Measurements from ENCODE around the gene HAGHL.
"Not testable (repeated sequence)": the region's sequence is repeated elsewhere in the genome, so short reads cannot be mapped to it uniquely, and the experiment has no call there.

The HAGHL gene

GRCh38 chr16:689175-689897, 37.6 kb upstream of the HAGHL start:
- DNase-seq: no peak

DNA sequence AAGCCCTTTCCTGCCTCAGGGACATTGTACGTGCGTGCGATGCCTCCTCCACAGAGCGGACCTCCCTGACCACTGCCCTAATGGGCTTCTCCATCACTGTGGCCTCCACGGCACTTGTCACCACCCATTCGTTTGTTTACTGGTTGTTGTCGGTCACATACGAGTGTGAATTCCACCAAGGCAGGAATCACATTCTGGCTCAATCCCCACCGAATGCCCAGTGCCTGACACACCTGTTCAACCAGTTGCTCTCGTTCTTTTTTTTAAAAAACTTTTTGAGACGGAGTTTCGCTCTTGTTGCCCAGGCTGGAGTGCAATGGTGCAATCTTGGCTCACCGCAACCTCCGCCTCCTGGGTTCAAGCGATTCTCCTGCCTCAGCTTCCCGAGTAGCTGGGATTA, 35.7 kb upstream of the HAGHL start:
- DNase-seq: not testable (repeated sequence)

GRCh38 chr16:692356-693108, 34.4 kb upstream of the HAGHL start:
- no peak for DNase-seq

- no peak for DNase-seq
Measured at GRCh38 chr16:693364-693763, 33.5 kb upstream of the HAGHL start.

- no peak for DNase-seq
Measured at GRCh38 chr16:693766-694165, 33.1 kb upstream of the HAGHL start.

DNA sequence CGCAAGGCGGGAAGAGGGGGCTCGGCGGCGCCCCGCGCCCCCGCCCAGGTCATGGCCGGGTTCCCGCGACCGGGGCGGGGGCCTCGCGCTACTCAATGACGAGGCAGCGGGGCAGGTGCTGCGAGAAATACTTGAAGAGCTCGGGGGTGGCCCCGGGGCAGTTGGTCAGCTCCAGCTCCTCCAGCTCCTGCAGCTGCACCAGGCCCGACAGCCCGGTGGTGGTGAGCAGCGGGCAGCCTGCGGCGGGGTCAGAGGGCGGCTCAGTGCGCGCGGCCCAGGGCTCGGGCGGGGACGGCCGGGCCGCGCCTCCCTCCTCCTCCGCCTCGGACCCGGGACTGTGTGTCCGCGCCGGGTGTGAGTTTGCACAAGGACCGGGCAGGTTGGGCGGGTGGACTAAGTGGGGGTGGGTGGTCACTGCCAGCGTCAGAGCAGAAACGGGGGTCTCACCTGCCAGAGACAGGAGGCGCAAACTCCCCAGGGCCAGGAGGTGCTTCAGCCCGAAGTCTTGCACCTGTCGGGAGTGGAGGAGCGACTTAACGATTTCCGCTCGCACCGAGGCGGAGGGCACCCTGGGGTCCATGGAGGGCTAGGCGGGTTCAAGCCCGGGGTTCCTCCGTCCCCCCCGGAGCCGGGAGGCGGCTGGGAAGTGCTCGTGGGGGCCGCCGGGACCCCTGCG, 32.6 kb upstream of the HAGHL start:
- DNase-seq: no peak

DNA sequence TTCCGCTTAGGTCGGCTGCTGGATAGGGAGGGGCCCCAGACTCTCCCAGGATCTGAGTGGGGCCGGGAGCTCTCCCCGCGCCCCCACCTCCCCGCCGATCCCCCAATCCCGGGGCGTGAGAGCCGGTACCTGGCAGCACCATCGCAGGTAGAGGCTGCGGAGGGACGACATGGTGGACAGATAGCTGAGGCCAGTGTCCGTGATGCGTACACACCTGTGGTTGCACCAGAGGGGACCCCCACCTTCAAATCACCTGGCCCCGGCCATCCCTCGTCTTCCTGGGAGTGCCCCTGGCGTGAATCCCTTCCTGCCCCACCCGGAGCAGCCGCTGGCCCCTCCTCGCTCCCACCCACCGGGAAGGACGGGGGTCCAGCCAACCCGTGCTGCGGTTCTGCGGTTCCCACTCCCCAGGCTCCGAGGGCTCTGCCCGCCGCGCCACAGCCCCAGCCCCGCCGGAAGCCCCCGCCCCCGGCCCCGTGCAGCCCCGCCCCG, 32.0 kb upstream of the HAGHL start:
- no peak for DNase-seq

- peak; percentile 74 for DNase-seq
Measured at GRCh38 chr16:695355-696089, 31.4 kb upstream of the HAGHL start.

DNA sequence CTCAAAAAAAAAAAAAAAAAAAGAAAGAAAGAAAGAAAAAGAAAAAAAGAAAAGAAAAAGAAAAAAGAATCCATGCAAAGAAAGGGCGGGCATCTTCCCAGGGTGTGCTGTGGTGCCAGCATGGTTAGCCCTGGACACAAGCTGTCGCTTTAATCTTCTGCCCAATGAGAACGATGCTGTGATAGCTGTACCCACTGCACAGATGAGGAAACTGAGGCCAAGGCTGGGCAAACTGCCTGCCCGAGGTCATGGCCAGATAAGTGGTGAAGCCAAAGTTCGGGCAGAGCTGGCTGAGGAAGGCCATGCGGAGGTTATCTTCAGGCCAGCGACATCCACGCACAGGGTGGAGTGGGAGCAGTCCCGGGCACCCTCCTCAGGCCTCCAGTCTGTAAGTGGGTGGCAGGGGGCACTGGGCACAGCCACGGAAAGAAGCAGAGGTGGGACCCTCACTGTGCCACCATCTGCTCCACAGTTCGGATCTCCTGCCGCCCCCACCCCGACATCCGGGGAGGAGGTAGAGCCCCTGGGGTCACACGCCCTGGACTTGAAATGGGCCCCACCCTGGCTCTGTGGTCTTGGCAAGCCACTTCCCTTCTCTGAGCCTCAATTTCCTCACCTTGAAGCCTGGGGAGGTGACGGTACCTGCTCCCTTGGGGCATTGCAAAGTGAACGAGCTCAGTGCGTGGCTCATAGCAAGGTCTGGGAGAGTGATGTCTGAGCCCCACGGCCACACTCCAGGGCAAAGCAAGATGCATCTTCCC, 27.8 kb upstream of the HAGHL start:
- no peak for DNase-seq

DNA sequence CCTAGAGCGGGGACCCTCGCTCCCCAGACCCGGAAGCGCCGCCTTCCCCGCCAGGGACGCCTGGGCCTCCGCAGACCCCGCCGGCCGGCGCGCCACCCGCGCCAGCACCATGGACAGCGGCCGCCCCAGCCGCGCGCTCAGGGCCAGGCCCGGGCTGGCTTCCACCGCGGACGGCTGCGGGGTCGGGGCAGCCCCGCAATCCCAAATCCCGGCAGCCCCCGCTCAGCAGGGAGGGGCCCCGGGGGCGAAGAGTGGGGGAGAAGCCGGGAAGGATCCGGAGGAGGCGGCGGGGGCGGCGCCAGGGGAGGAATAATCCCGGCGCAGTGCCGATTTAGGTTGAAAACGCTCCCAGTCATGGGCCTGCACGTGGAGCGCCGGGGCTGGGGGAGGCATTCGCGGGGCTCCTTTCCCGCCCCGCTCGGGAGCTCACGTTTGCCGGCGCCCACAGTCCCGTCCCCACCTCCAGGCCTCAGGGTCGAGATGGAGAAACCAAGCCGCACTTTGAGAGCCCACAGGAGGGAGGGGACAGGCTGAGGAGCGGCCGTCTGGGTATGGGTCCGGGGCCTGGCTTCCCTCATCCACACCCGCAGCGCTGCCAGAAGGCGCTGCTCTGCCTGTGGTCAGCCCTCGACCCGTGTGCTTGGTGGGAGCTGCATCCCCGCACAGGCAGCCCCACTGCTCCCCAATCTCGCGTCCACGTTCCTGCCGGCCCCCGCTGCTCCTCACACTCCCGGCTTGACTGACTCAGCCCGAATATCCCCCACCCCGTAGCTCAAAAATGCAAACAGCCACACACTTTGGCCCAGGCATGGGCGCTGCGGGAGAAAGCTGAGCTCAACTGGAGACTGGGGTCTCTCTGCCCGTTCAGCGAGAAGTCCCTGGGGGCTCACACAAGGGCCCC, 26.0 kb upstream of the HAGHL start:
- no peak for DNase-seq

GRCh38 chr16:702341-702740, 24.6 kb upstream of the HAGHL start:
- DNase-seq: no peak

DNA sequence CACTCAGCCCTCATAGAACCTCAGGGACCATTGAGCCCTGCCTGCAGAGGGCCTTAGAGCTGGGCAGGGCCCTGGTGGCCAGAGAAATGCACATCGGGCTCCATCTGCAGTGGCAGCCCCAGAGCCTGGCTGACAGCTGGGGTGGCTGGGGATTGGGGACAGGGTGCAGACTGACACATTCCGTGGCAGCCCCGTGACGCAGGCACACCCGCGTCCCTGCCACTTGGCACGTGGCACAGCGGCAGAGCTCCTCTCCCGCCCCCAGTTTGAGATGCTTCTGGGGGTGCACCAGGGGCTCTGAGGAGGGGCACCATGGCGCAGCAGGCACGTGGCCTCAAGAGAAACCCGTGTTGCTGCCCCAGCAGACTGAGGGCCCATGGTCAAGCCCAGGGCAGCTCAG, 23.5 kb upstream of the HAGHL start:
- DNase-seq: no peak

GRCh38 chr16:704047-704446, 22.9 kb upstream of the HAGHL start:
- no peak for DNase-seq

- DNase-seq: no peak
Measured at GRCh38 chr16:704552-705380, 22.1 kb upstream of the HAGHL start.

DNA sequence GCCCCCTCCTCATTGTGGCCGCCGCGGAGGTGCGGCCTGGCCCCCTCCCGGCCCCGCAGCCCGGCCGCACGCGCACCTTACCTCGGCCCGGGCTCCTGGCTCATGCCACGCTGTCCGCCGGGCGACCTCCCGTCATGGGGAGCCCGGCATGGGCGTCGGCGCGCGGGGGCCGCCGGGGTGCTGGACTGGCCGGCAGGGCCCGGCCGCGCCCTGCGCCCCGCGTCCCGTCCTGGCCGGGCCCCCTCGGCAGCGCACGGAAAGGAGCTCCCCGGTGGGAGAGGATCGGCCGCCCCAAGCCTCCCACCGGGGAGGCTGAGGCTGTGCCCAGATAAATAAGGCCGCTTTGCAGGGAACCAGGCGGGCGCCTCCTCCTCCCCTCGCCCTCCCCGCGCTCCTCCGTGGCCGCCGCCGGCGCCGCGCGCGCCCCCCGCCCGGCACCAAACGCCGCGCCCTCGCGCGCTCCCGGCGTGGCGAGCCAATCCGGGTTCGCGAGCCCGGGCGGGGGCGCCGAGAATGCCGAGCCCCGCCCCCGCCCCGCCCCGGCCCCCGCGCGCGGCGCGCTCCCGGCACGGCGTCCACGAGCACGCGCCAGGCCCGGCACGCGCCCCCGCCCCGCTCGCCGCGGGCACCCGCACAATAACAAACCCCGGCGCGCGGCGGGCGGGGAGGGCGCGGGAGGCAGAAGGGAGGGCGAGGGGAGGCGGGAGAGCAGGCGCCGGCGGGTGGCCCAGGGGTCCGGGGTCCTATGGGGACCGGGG, 21.3 kb upstream of the HAGHL start, which contains the start of gene FBXL16:
FBXL16 (minus strand) TSS at position 371 of the 758 bp plus-strand sequence. CDS start 8,396 bp downstream, outside the sequence.
- DNase-seq: peak; percentile 82

DNA sequence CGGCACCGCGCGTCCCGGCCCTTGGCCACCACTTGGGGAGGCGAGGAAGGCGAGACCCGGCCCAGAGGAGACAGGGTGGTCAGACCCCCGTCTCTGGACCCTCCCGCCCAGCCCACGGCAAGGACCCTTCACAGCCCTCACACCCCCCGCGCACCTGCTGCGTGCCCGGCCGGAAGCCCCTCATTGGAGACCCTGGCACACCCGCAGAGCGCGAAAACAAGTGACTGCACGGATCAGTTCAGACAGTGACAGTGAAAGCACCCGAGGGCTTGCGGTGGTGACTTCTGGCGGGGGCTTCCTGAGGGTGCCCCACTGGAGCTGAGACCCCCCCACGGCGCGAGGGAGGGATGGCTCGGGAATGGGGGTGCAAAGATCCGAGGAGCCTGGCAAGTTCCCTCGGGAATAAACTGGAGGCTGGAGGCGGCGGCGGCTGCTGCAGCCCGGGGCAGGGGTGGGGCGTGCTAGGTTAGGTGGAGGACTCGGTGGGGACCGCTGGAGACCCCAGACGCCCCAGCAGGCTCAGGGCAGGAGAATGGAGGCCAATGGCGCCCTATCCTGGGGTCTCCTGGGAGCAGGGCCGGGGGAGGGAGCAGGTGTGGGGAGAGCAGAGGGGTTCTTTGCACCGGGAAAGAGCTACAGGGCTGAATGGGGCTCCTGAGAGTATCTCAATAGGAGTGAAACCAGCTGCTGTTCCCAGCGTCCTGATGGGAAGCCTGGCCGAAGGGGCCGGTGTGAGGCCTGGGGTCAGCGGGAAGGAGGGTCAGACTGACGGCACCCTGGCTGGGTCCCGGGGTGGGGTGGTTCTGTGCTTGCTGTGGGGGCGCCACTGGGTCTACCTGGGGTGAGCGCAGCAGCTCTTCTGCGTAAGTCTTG, 20.5 kb upstream of the HAGHL start:
- DNase-seq: no peak

GRCh38 chr16:707062-707538, 19.8 kb upstream of the HAGHL start:
- no peak for DNase-seq

DNA sequence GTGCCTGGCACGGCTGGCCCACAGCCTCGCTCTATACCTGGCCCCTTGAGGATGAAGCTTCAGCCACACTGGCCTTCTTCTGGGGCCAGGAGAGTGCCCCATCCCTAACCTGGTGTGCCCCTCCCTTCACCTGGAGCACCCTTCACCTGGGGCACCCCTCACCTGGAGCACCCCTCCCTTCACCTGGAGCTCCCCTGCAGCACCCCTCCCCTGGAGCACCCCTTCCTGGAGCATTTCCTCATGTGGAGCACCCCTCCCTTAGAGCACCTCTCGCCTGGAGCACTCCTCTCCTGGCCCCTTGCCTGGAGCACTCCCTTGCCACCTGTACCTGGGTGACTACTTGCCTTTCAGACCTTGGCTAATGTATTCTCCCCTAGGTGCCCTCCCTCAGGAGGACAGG, 18.9 kb upstream of the HAGHL start:
- no peak for DNase-seq

Data from NCI-H2107 (cell line).